Measurements from ENCODE around the gene DCP1A. TPM values are rescaled to one million over a fixed set of nuclear protein-coding genes. Genes with fewer than 3 reads are reported as not detected.
A peak's percentile ranks its signal among the peaks of the same experiment; 100 is the strongest.
"Not testable (repeated sequence)": the region's sequence is repeated elsewhere in the genome, so short reads cannot be mapped to it uniquely, and the experiment has no call there.

The DCP1A gene
- total RNA-seq, 2 experiments from 2014 or later, result 33.1 to 36.1 TPM

GRCh38 chr3:53346922-53347260 lies 452 bp downstream of the DCP1A start:
- peak overlapping the region; percentile 98 for H3K4me3 Mint-ChIP-seq

GRCh38 chr3:53346514-53346913 lies 829 bp downstream of the DCP1A start:
- Mint-ChIP-seq H3K27me3 (no peaks in the 10 kb centered on the region), H3K9me3 (no peaks in the 10 kb centered on the region), H3K36me3 (peaks cover 26% of the 10 kb centered on the region), H3K4me1 (peaks cover 28% of the 10 kb centered on the region), H3K4me3 (peak overlapping the region; percentile 98), H3K27ac (peak overlapping the region; percentile 80)
- DNase-seq, result no peak

More at GRCh38 chr3:53346922-53347260, 452 bp downstream of the DCP1A start:
- peak overlapping the region; percentile 98 for H3K27ac Mint-ChIP-seq
- peaks cover 26% of the 10 kb centered on the region for H3K36me3 Mint-ChIP-seq
- H3K27me3 Mint-ChIP-seq, result no peaks in the 10 kb centered on the region
- H3K4me1 Mint-ChIP-seq, result peaks cover 28% of the 10 kb centered on the region
- DNase-seq, result no peak
- no peaks in the 10 kb centered on the region for H3K9me3 Mint-ChIP-seq

GRCh38 chr3:53342353-53342752 lies 5.0 kb downstream of the DCP1A start:
- no peaks in the 10 kb centered on the region for H3K27me3 Mint-ChIP-seq
- H3K36me3 Mint-ChIP-seq, result peaks cover 31% of the 10 kb centered on the region
- no peaks in the 10 kb centered on the region for H3K9me3 Mint-ChIP-seq
- peaks cover 30% of the 10 kb centered on the region for H3K4me1 Mint-ChIP-seq
- no peak for DNase-seq
- no peak overlapping the region for H3K27ac Mint-ChIP-seq
- no peak overlapping the region for H3K4me3 Mint-ChIP-seq

DNA sequence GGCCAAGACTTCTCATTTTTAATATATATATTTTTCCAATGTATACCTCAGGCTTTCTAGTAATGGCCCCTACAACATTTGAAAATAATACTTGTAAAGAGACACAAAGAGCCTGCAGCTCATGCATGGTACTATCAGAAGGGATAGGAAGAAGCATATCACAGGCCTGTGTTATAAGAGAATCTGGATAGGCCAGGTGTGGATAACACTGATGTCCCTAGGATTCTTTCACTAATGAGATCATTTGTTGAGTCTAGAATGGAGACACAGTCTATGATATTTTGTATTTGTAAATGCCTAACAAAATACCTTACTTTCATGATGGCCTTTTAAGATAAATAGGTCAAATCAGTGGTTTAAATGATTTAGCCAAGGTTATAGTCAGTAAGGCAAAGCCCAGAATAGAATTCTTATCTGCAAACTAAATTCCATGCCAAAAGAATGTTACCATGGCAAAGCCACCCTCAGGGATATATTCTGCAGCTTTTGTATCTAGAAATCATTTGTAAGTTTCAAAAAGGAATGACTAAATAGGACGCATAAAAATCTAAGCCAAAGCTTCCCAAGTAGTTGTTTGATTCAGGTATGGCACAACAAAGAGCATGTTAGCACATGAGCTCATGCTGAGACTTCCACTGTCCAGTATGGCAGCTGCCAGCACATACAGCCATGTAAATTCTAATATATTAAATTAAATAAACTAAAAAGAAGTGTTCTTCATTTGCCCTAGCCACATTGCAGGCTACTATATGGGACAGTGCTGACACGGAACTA lies 10.0 kb downstream of the DCP1A start:
- Mint-ChIP-seq H3K4me1 (peaks cover 10% of the 10 kb centered on the region), H3K27ac (no peak overlapping the region), H3K4me3 (no peak overlapping the region), H3K27me3 (no peaks in the 10 kb centered on the region), H3K9me3 (no peaks in the 10 kb centered on the region), H3K36me3 (peaks cover 22% of the 10 kb centered on the region)
- DNase-seq, result no peak

DNA sequence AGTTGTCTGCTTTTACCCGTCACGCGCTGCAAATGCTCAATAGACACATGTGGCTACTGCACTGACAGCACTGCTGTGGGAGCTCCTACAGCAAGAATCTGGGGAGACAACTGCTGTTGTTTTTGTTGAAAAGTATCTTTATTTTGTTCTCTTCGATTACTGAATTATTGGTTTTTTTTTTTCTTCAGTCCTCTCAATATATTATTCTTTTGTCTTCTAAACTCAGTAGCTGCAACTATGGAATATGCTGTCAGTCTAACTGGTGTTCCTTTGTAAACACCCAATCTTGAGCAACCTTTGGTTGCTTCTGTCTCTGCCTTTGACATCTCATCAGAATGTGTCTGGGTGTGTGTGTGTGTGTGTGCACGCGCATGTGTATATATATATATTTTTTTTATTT lies 12.6 kb downstream of the DCP1A start:
- Mint-ChIP-seq H3K36me3 (peaks cover 20% of the 10 kb centered on the region), H3K9me3 (no peaks in the 10 kb centered on the region), H3K4me1 (peaks cover 13% of the 10 kb centered on the region), H3K27ac (no peak overlapping the region), H3K4me3 (no peak overlapping the region), H3K27me3 (no peaks in the 10 kb centered on the region)
- no peak for DNase-seq

DNA sequence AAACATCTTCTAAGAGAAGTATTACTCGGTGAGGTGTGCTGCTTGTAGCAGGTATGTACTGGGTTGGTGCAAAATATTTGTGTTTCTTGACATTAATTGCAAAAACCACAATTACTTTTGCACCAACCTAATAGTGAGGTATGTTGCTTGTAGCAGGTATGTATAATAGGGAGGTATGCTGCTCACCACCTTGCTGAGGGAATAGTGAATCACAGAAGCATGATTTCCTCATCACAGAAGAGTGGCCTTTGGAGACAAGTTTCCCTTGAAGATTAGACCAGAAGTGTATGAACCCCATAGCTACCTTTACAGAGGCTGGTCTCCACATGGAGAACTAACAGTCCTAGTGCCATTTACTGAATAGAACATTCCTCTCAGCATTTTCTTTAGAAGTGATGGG lies 15.5 kb downstream of the DCP1A start:
- no peak overlapping the region for H3K27ac Mint-ChIP-seq
- H3K27me3 Mint-ChIP-seq, result no peaks in the 10 kb centered on the region
- no peak for DNase-seq
- no peaks in the 10 kb centered on the region for H3K9me3 Mint-ChIP-seq
- peaks cover 25% of the 10 kb centered on the region for H3K4me1 Mint-ChIP-seq
- no peak overlapping the region for H3K4me3 Mint-ChIP-seq
- H3K36me3 Mint-ChIP-seq, result peaks cover 19% of the 10 kb centered on the region

- H3K9me3 Mint-ChIP-seq, result no peaks in the 10 kb centered on the region
- H3K36me3 Mint-ChIP-seq, result peaks cover 15% of the 10 kb centered on the region
- no peak for DNase-seq
- peaks cover 37% of the 10 kb centered on the region for H3K4me1 Mint-ChIP-seq
- H3K27me3 Mint-ChIP-seq, result no peaks in the 10 kb centered on the region
- H3K27ac Mint-ChIP-seq, result no peak overlapping the region
- no peak overlapping the region for H3K4me3 Mint-ChIP-seq
Observed at GRCh38 chr3:53329897-53330296, 17.4 kb downstream of the DCP1A start.

GRCh38 chr3:53328746-53329145 lies 18.6 kb downstream of the DCP1A start:
- no peak overlapping the region for H3K4me3 Mint-ChIP-seq
- H3K36me3 Mint-ChIP-seq, result peaks cover 7% of the 10 kb centered on the region
- no peaks in the 10 kb centered on the region for H3K27me3 Mint-ChIP-seq
- H3K4me1 Mint-ChIP-seq, result peaks cover 37% of the 10 kb centered on the region
- H3K27ac Mint-ChIP-seq, result no peak overlapping the region
- no peaks in the 10 kb centered on the region for H3K9me3 Mint-ChIP-seq
- DNase-seq, result no peak

- not testable (repeated sequence) for H3K4me3 Mint-ChIP-seq, H3K27me3 Mint-ChIP-seq, H3K36me3 Mint-ChIP-seq, H3K27ac Mint-ChIP-seq, DNase-seq, H3K9me3 Mint-ChIP-seq
- H3K4me1 Mint-ChIP-seq, result peaks cover 37% of the 10 kb centered on the region
Observed at GRCh38 chr3:53327986-53328385, 19.4 kb downstream of the DCP1A start.

- no peaks in the 10 kb centered on the region for H3K27me3 Mint-ChIP-seq
Observed at GRCh38 chr3:53324105-53324504, 23.2 kb downstream of the DCP1A start.

GRCh38 chr3:53320697-53321096 lies 26.6 kb downstream of the DCP1A start:
- Mint-ChIP-seq H3K9me3 (no peaks in the 10 kb centered on the region), H3K36me3 (peaks cover 7% of the 10 kb centered on the region), H3K27ac (no peak overlapping the region), H3K27me3 (no peaks in the 10 kb centered on the region), H3K4me3 (no peak overlapping the region), H3K4me1 (peaks cover 8% of the 10 kb centered on the region)
- no peak for DNase-seq

More at GRCh38 chr3:53324105-53324504, 23.2 kb downstream of the DCP1A start:
- Mint-ChIP-seq H3K4me1 (peaks cover 27% of the 10 kb centered on the region), H3K36me3 (peaks cover 9% of the 10 kb centered on the region), H3K27ac (no peak overlapping the region), H3K9me3 (no peaks in the 10 kb centered on the region), H3K4me3 (no peak overlapping the region)
- DNase-seq, result no peak

DNA sequence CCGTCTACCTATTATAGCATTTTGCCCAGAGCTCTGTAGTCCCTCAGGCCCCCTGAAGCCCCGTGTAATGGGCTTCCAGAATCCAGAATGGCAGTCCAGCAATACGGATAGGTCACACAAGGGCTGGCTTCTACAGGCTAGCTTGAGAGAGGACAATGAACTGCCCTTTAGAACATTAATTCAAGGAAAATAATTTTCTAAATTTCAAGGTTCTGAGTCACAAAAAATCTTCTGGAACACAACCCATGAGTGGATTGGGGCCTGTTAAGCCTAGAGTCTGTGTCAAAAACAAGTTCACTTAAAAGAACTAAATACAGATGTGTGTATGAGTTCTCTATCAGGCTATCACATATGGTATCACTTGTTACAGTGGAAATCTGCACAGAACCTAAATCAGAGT lies 28.8 kb downstream of the DCP1A start:
- peaks cover 7% of the 10 kb centered on the region for H3K36me3 Mint-ChIP-seq

GRCh38 chr3:53312832-53313231 lies 34.5 kb downstream of the DCP1A start:
- Mint-ChIP-seq H3K27ac (no peak overlapping the region), H3K36me3 (peaks cover 16% of the 10 kb centered on the region), H3K4me1 (no peaks in the 10 kb centered on the region), H3K9me3 (no peaks in the 10 kb centered on the region), H3K27me3 (no peaks in the 10 kb centered on the region), H3K4me3 (no peak overlapping the region)
- DNase-seq, result no peak

More for the DNA sequence above, 28.8 kb downstream of the DCP1A start:
- H3K27me3 Mint-ChIP-seq, result no peaks in the 10 kb centered on the region
- DNase-seq, result no peak
- H3K4me1 Mint-ChIP-seq, result no peaks in the 10 kb centered on the region
- H3K9me3 Mint-ChIP-seq, result no peaks in the 10 kb centered on the region
- H3K27ac Mint-ChIP-seq, result no peak overlapping the region
- no peak overlapping the region for H3K4me3 Mint-ChIP-seq

GRCh38 chr3:53311882-53312281 lies 35.5 kb downstream of the DCP1A start:
- no peak overlapping the region for H3K4me3 Mint-ChIP-seq
- H3K27ac Mint-ChIP-seq, result no peak overlapping the region

GRCh38 chr3:53303957-53304356 lies 43.4 kb downstream of the DCP1A start:
- no peaks in the 10 kb centered on the region for H3K9me3 Mint-ChIP-seq
- no peak overlapping the region for H3K4me3 Mint-ChIP-seq
- H3K4me1 Mint-ChIP-seq, result peaks cover 2% of the 10 kb centered on the region
- H3K27me3 Mint-ChIP-seq, result no peaks in the 10 kb centered on the region
- no peak for DNase-seq
- H3K36me3 Mint-ChIP-seq, result peaks cover 7% of the 10 kb centered on the region
- no peak overlapping the region for H3K27ac Mint-ChIP-seq

More at GRCh38 chr3:53311882-53312281, 35.5 kb downstream of the DCP1A start:
- peaks cover 16% of the 10 kb centered on the region for H3K36me3 Mint-ChIP-seq
- no peaks in the 10 kb centered on the region for H3K9me3 Mint-ChIP-seq
- no peak for DNase-seq
- no peaks in the 10 kb centered on the region for H3K4me1 Mint-ChIP-seq
- H3K27me3 Mint-ChIP-seq, result no peaks in the 10 kb centered on the region

GRCh38 chr3:53303549-53303948 lies 43.8 kb downstream of the DCP1A start:
- Mint-ChIP-seq H3K27me3 (no peaks in the 10 kb centered on the region), H3K27ac (no peak overlapping the region), H3K4me1 (peaks cover 2% of the 10 kb centered on the region), H3K36me3 (peaks cover 7% of the 10 kb centered on the region), H3K9me3 (no peaks in the 10 kb centered on the region), H3K4me3 (no peak overlapping the region)
- DNase-seq, result no peak

Data from activated naive CD8-positive, alpha-beta T cell treated with anti-CD3 and anti-CD28 coated beads for 36 hours (primary cell).